Astrocyte (in vitro differentiated cells and primary cell): ENCODE results near the gene ZNF471.

Experiments used
- EZH2 ChIP-seq: IDR thresholded peaks from 2 replicates; pipeline ENCODE4 v1.6.1; 2012; ENCODE audit warnings: mild to moderate bottlenecking, low read length, inconsistent platforms; ENCODE audit not compliant: insufficient read depth
- TF ChIP-seq, protein P1 (sequence below): IDR thresholded peaks from 2 replicates; pipeline ENCODE4 v1.5.1; 2011; ENCODE audit warnings: low read depth, mild to moderate bottlenecking, inconsistent platforms, low read length, moderate library complexity; ENCODE audit not compliant: insufficient read depth

- TF ChIP-seq, protein P1, sequence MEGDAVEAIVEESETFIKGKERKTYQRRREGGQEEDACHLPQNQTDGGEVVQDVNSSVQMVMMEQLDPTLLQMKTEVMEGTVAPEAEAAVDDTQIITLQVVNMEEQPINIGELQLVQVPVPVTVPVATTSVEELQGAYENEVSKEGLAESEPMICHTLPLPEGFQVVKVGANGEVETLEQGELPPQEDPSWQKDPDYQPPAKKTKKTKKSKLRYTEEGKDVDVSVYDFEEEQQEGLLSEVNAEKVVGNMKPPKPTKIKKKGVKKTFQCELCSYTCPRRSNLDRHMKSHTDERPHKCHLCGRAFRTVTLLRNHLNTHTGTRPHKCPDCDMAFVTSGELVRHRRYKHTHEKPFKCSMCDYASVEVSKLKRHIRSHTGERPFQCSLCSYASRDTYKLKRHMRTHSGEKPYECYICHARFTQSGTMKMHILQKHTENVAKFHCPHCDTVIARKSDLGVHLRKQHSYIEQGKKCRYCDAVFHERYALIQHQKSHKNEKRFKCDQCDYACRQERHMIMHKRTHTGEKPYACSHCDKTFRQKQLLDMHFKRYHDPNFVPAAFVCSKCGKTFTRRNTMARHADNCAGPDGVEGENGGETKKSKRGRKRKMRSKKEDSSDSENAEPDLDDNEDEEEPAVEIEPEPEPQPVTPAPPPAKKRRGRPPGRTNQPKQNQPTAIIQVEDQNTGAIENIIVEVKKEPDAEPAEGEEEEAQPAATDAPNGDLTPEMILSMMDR = no peak
- TF ChIP-seq EZH2 = no peak
These were observed 3.1 kb upstream of the ZNF471 start for GRCh38 chr19:56504581-56504980.
